ENCODE results near the gene FAM162B. TPM values are rescaled to one million over a fixed set of nuclear protein-coding genes. Genes with fewer than 3 reads are reported as not detected.

Gene FAM162B
- total RNA-seq, 1 donor from 2014 or later: 3.5 TPM

GRCh38 chr6:116793224-116793623, 27.7 kb upstream of the FAM162B start:
- Mint-ChIP-seq H3K27ac (no peak overlapping the region), H3K9me3 (no peaks in the 10 kb centered on the region), H3K36me3 (no peaks in the 10 kb centered on the region), H3K4me3 (no peak overlapping the region), H3K4me1 (ENCODE audit: unreplicated experiment) (no peaks in the 10 kb centered on the region), H3K27me3 (peaks cover 4% of the 10 kb centered on the region)
- no peak for DNase-seq (ENCODE audit: extremely low spot score, unreplicated experiment)
- no peak for TF ChIP-seq CTCF (conservative IDR thresholded peaks at IDR 0.05)

- no peak overlapping the region for H3K27ac Mint-ChIP-seq
- H3K27me3 Mint-ChIP-seq: no peaks in the 10 kb centered on the region
- DNase-seq (ENCODE audit: extremely low spot score, unreplicated experiment): no peak
- H3K36me3 Mint-ChIP-seq: no peaks in the 10 kb centered on the region
- peaks cover 5% of the 10 kb centered on the region for H3K4me1 Mint-ChIP-seq (ENCODE audit: unreplicated experiment)
- H3K4me3 Mint-ChIP-seq: no peak overlapping the region
- no peak for TF ChIP-seq CTCF (conservative IDR thresholded peaks at IDR 0.05)
- H3K9me3 Mint-ChIP-seq: no peaks in the 10 kb centered on the region
Observed at GRCh38 chr6:116783852-116784251, 18.3 kb upstream of the FAM162B start.

- peak; percentile 79 for TF ChIP-seq CTCF (conservative IDR thresholded peaks at IDR 0.05)
- Mint-ChIP-seq H3K4me1 (ENCODE audit: unreplicated experiment) (peaks cover 5% of the 10 kb centered on the region), H3K9me3 (no peaks in the 10 kb centered on the region), H3K27ac (no peak overlapping the region), H3K36me3 (no peaks in the 10 kb centered on the region), H3K27me3 (no peaks in the 10 kb centered on the region), H3K4me3 (no peak overlapping the region)
- no peak for DNase-seq (ENCODE audit: extremely low spot score, unreplicated experiment)
Observed at GRCh38 chr6:116779573-116780164, 14.2 kb upstream of the FAM162B start.

- H3K27me3 Mint-ChIP-seq: peaks cover 6% of the 10 kb centered on the region
- no peaks in the 10 kb centered on the region for H3K9me3 Mint-ChIP-seq
- H3K4me1 Mint-ChIP-seq (ENCODE audit: unreplicated experiment): peaks cover 2% of the 10 kb centered on the region
- H3K27ac Mint-ChIP-seq: no peak overlapping the region
- DNase-seq (ENCODE audit: extremely low spot score, unreplicated experiment): no peak
- H3K36me3 Mint-ChIP-seq: no peaks in the 10 kb centered on the region
- no peak for TF ChIP-seq CTCF (conservative IDR thresholded peaks at IDR 0.05)
- no peak overlapping the region for H3K4me3 Mint-ChIP-seq
Observed at GRCh38 chr6:116773886-116774285, 8.4 kb upstream of the FAM162B start.

- H3K27me3 Mint-ChIP-seq: peaks cover 10% of the 10 kb centered on the region
- DNase-seq (ENCODE audit: extremely low spot score, unreplicated experiment): no peak
- no peak overlapping the region for H3K4me3 Mint-ChIP-seq
- no peaks in the 10 kb centered on the region for H3K9me3 Mint-ChIP-seq
- no peak for TF ChIP-seq CTCF (conservative IDR thresholded peaks at IDR 0.05)
- no peaks in the 10 kb centered on the region for H3K36me3 Mint-ChIP-seq
- H3K27ac Mint-ChIP-seq: no peak overlapping the region
- H3K4me1 Mint-ChIP-seq (ENCODE audit: unreplicated experiment): peaks cover 8% of the 10 kb centered on the region
Observed at GRCh38 chr6:116772450-116772849, 6.9 kb upstream of the FAM162B start.

GRCh38 chr6:116767715-116768114, 2.2 kb upstream of the FAM162B start:
- Mint-ChIP-seq H3K27ac (no peak overlapping the region), H3K27me3 (peaks cover 55% of the 10 kb centered on the region), H3K36me3 (no peaks in the 10 kb centered on the region), H3K4me1 (ENCODE audit: unreplicated experiment) (peaks cover 19% of the 10 kb centered on the region), H3K9me3 (no peaks in the 10 kb centered on the region), H3K4me3 (no peak overlapping the region)
- TF ChIP-seq CTCF (conservative IDR thresholded peaks at IDR 0.05): no peak
- no peak for DNase-seq (ENCODE audit: extremely low spot score, unreplicated experiment)
